HepG2 (cell line): ENCODE results near the gene RBMS2. TPM values are rescaled to one million over a fixed set of nuclear protein-coding genes. Genes with fewer than 3 reads are reported as not detected.

ENCODE experiments used
- ATAC-seq: fragments of 200-7000 bp; cut with Tn5 transposase; 3 replicates; pipeline ENCODE4 v1.9.1; 2020; ENCODE audit warnings: mild to moderate bottlenecking, moderate library complexity
- BruUV-seq: library from RNA; stranded (reverse); fragments of 400-500 nt; replicated peaks from 2 replicates; lab custom pipeline; 2021; lab: Mats Ljungman, UMichigan
- CTCF ChIA-PET: fragments of 300-600 bp; formaldehyde crosslinking; extraction: SDS; loops from one replicate; lab custom pipeline; 2021; ENCODE audit warnings: low total read pairs, inconsistent platforms, low intra/inter-chr PET ratio; lab: Yijun Ruan, JAX
- POLR2A ChIA-PET: fragments of 350-600 bp; sonication (Branson Sonifier 250); formaldehyde crosslinking; loops from one replicate; lab custom pipeline; 2020; ENCODE audit warnings: antibody characterized with exemption, inconsistent platforms; lab: Yijun Ruan, JAX
- DNase-seq: peaks from one replicate; pipeline ENCODE4 v3.0.0-alpha.2; 2015; ENCODE audit warnings: low spot score
- FAIRE-seq: peaks from 3 replicates; lab custom pipeline; 2011; peaks lifted over from hg19 to GRCh38; lab: Jason Lieb, UNC
- H2AFZ ChIP-seq: one replicate; pipeline ENCODE4 v1.6.1; 2011; ENCODE audit warnings: low read length, inconsistent platforms
- H3K27ac ChIP-seq: fragments of 300-600 bp; 3 replicates; pipeline ENCODE4 v1.8.0; 2011; ENCODE audit warnings: mixed run types, mild to moderate bottlenecking, mixed read lengths, low read length, inconsistent platforms; ENCODE audit not compliant: insufficient read depth; ENCODE audit errors: extremely low read length
- H3K27me3 ChIP-seq, 2 experiments: fragments of 200-600 bp in 1 of 2; 2 replicates in 1 of 2; 3 replicates in 1 of 2; pipeline versions ENCODE4 v1.6.0 to v1.8.0; 2011; ENCODE audit warnings: low read length in 2 of 2, mild to moderate bottlenecking in 2 of 2, moderate library complexity in 2 of 2, inconsistent platforms in 1 of 2; ENCODE audit not compliant: insufficient read depth in 2 of 2, control insufficient read depth in 1 of 2
- H3K36me3 ChIP-seq, 2 experiments: fragments of 200-600 bp in 1 of 2; replicated peaks in 1 of 2; 2 replicates in 1 of 2; 3 replicates in 1 of 2; pipeline versions ENCODE4 v1.5.1 to v1.8.0; 2011; ENCODE audit warnings: low read length in 2 of 2, inconsistent platforms in 1 of 2; ENCODE audit not compliant: insufficient read depth in 2 of 2, control insufficient read depth in 1 of 2
- H3K4me1 ChIP-seq: 2 replicates; pipeline ENCODE4 v1.5.1; 2012; ENCODE audit warnings: low read length, inconsistent platforms; ENCODE audit not compliant: insufficient read depth
- H3K4me2 ChIP-seq: 2 replicates; pipeline ENCODE4 v1.6.0; 2011; ENCODE audit warnings: low read depth, low read length, inconsistent platforms
- H3K4me3 ChIP-seq, 3 experiments: fragments of 200-600 bp in 1 of 3; sonication (generic), shearing (Covaris generic) in 1 of 3; replicated peaks in 1 of 3; 2 replicates each; pipeline ENCODE4 v1.5.1; 2011 to 2016; ENCODE audit warnings: low read length in 3 of 3, inconsistent platforms in 2 of 3, low read depth in 2 of 3, mild to moderate bottlenecking in 2 of 3, control low read depth in 1 of 3, mixed read lengths in 1 of 3; ENCODE audit not compliant: insufficient read depth in 1 of 3
- H3K79me2 ChIP-seq: one replicate; pipeline ENCODE4 v1.6.1; 2011; ENCODE audit warnings: low read length, inconsistent platforms; ENCODE audit not compliant: insufficient read depth
- H3K9ac ChIP-seq: 2 replicates; pipeline ENCODE4 v1.6.0; 2011; ENCODE audit warnings: mild to moderate bottlenecking, low read depth, low read length, inconsistent platforms; ENCODE audit not compliant: insufficient read depth
- H3K9me3 ChIP-seq: 2 replicates; pipeline ENCODE4 v1.5.1; 2012; ENCODE audit warnings: mild to moderate bottlenecking, low read length
- H4K20me1 ChIP-seq: 2 replicates; pipeline ENCODE4 v1.6.0; 2011; ENCODE audit warnings: inconsistent platforms, mild to moderate bottlenecking, low read length, moderate library complexity; ENCODE audit not compliant: insufficient read depth
- KDM5B ChIP-seq: sonication (generic); formaldehyde crosslinking; IDR thresholded peaks from 2 replicates; pipeline ENCODE4 v1.4.0; 2020; ENCODE audit warnings: missing genetic modification reagents, mild to moderate bottlenecking, borderline replicate concordance
- SP1 ChIP-seq, 2 experiments: fragments of 450-650 bp in 1 of 2; sonication (generic) in 1 of 2; formaldehyde crosslinking in 1 of 2; IDR thresholded peaks; 2 replicates each; pipeline versions ENCODE4 v1.4.0 to v1.6.1; 2016 to 2020; ENCODE audit warnings: missing genetic modification reagents in 1 of 2
- YEATS2 ChIP-seq: sonication (generic); formaldehyde crosslinking; IDR thresholded peaks from 2 replicates; pipeline ENCODE4 v1.4.0; 2020; ENCODE audit warnings: missing genetic modification reagents, borderline replicate concordance
- ZMAT3 ChIP-seq: sonication (generic); formaldehyde crosslinking; conservative IDR thresholded peaks from 2 replicates; pipeline ENCODE4 v1.7.0; 2021; ENCODE audit warnings: missing genetic modification reagents
- ZNF24 ChIP-seq: fragments of 450-650 bp; IDR thresholded peaks from 2 replicates; pipeline ENCODE4 v1.6.1; 2017; ENCODE audit warnings: antibody characterized with exemption, mild to moderate bottlenecking
- ZNF598 ChIP-seq: sonication (generic); formaldehyde crosslinking; IDR thresholded peaks from 2 replicates; pipeline ENCODE4 v1.5.1; 2020; ENCODE audit warnings: mild to moderate bottlenecking, missing genetic modification reagents, borderline replicate concordance
- WGBS: methylation state at CpG from one replicate; pipeline ENCODE4 v1.1.6; 2017; ENCODE audit warnings: low lambda C conversion rate; 5-methylcytosine and 5-hydroxymethylcytosine counted together
- in situ Hi-C: cut with HindIII; loops from 2 replicates; pipeline ENCODE4 v1.10.0; 2017; ENCODE audit warnings: low pct_unique_long_range_greater_than_20kb; ENCODE audit not compliant: extremely low pct_ligation_motif_present
- intact Hi-C: fragments of 100-400 bp; cut with micrococcal nuclease; formaldehyde crosslinking; loops from one replicate; pipeline ENCODE4 v1.10.0; 2022; ENCODE audit not compliant: unreplicated experiment
- polyA plus RNA-seq, 8 experiments: library from polyadenylated mRNA; depleted of rRNA in 3 of 8; stranded (reverse) in 7 of 8; unstranded in 1 of 8; fragments of >200 nt; fragmentation: Illumina TruSeq in 4 of 8; extraction: Trizol in 4 of 8; gene quantifications; 2 replicates each; pipeline versions ENCODE4 v1.2.1 to v1.2.3, GENCODE V29; 2011 to 2016; ENCODE audit warnings: low read depth in 4 of 8, missing spikeins in 1 of 8, mixed read lengths in 1 of 8; ENCODE audit not compliant: insufficient read depth in 1 of 8
- total RNA-seq, 5 experiments: library from RNA; depleted of rRNA; stranded (reverse); fragments of >200 nt; fragmentation: Illumina TruSeq; extraction: Trizol; gene quantifications; 2 replicates each; pipeline ENCODE4 v1.2.3, GENCODE V29; 2016; ENCODE audit warnings: low read depth in 1 of 5
- TF ChIP-seq, protein P1 (sequence below): sonication (generic); formaldehyde crosslinking; IDR thresholded peaks from 2 replicates; pipeline ENCODE4 v1.5.0; 2020; ENCODE audit warnings: mild to moderate bottlenecking, missing genetic modification reagents
- TF ChIP-seq, protein P2 (sequence below), 2 experiments: sonication (generic) in 1 of 2; formaldehyde crosslinking in 1 of 2; IDR thresholded peaks; 2 replicates each; pipeline versions ENCODE4 v1.4.0 to v1.6.1; 2016 to 2020; ENCODE audit warnings: borderline replicate concordance in 1 of 2, low read depth in 1 of 2, mild to moderate bottlenecking in 1 of 2, missing genetic modification reagents in 1 of 2
- TF ChIP-seq, protein P3 (sequence below): IDR thresholded peaks from 2 replicates; pipeline ENCODE4 v1.6.1; 2012; ENCODE audit warnings: low read length, improper control_type of control experiment
- TF ChIP-seq, protein P4 (sequence below): sonication (generic); formaldehyde crosslinking; IDR thresholded peaks from 2 replicates; pipeline ENCODE4 v1.8.0; 2023; ENCODE audit warnings: mild to moderate bottlenecking, missing genetic modification reagents

Gene RBMS2
- total and polyA plus RNA-seq, 2 of the 13 experiments (the other 11 are each of a cell fraction or from before 2014, with no cell fraction given), result 0.53 to 7.4 TPM

DNA sequence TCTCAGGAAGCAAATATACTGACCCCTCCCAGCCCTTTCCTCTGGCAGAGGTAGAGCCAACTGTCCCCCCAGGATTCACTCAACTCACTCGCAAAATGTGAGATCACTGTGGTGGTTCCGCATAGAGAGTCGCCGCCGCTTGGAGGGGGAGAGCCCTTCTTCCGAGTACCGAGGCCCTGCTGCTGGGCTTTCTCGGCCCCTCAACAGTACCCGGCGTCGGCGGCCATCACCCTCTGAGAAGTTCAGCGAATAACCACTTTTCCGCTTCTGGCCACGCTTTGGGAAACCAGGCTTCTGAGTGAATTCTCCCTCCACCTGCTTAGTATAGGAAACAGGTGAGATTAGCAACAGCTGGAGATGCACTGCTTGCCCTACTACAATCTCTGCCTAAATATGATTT is 77.4 kb downstream of the RBMS2 start:
- BruUV-seq, result no TSS peak
- Histone ChIP-seq H3K4me3 (no peak overlapping the region), H3K9ac (no peak overlapping the region), H3K4me2 (no peak overlapping the region), H3K27ac (no peak overlapping the region), H3K79me2 (no peaks in the 10 kb centered on the region), H2AFZ (no peak overlapping the region), H3K27me3 (no peaks in the 10 kb centered on the region), H4K20me1 (no peaks in the 10 kb centered on the region), H3K9me3 (no peaks in the 10 kb centered on the region), H3K4me1 (no peaks in the 10 kb centered on the region), H3K36me3 (peaks cover 37 to 67% of the 10 kb centered on the region in 2 experiments)
- ChIA-PET POLR2A (no interaction called here), CTCF (no interaction called here)
- intact Hi-C loops, result no loop called here
- in situ Hi-C loops, result no loop called here
- no peak for FAIRE-seq
- WGBS, result 99% methylated on average over 15 of the region's 15 CpGs
- no peak for ATAC-seq
- no peak for DNase-seq
- TF ChIP-seq, protein P1, sequence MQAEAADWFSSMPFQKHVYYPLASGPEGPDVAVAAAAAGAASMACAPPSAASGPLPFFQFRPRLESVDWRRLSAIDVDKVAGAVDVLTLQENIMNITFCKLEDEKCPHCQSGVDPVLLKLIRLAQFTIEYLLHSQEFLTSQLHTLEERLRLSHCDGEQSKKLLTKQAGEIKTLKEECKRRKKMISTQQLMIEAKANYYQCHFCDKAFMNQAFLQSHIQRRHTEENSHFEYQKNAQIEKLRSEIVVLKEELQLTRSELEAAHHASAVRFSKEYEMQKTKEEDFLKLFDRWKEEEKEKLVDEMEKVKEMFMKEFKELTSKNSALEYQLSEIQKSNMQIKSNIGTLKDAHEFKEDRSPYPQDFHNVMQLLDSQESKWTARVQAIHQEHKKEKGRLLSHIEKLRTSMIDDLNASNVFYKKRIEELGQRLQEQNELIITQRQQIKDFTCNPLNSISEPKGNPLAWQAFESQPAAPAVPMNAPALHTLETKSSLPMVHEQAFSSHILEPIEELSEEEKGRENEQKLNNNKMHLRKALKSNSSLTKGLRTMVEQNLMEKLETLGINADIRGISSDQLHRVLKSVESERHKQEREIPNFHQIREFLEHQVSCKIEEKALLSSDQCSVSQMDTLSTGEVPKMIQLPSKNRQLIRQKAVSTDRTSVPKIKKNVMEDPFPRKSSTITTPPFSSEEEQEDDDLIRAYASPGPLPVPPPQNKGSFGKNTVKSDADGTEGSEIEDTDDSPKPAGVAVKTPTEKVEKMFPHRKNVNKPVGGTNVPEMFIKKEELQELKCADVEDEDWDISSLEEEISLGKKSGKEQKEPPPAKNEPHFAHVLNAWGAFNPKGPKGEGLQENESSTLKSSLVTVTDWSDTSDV, result no peak
- TF ChIP-seq ZNF24 (no peak), SP1 (IDR thresholded peaks at IDR 0.05) (no peak), SP1 (CRISPR knock-in tag; IDR thresholded peaks at IDR 0.05) (no peak), YEATS2 (CRISPR knock-in tag) (no peak), ZMAT3 (CRISPR knock-in tag) (no peak), ZNF598 (no peak), KDM5B (CRISPR knock-in tag) (no peak)
- TF ChIP-seq, protein P2, sequence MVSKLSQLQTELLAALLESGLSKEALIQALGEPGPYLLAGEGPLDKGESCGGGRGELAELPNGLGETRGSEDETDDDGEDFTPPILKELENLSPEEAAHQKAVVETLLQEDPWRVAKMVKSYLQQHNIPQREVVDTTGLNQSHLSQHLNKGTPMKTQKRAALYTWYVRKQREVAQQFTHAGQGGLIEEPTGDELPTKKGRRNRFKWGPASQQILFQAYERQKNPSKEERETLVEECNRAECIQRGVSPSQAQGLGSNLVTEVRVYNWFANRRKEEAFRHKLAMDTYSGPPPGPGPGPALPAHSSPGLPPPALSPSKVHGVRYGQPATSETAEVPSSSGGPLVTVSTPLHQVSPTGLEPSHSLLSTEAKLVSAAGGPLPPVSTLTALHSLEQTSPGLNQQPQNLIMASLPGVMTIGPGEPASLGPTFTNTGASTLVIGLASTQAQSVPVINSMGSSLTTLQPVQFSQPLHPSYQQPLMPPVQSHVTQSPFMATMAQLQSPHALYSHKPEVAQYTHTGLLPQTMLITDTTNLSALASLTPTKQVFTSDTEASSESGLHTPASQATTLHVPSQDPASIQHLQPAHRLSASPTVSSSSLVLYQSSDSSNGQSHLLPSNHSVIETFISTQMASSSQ (IDR thresholded peaks at IDR 0.05; ENCODE audit: low read depth), result no peak
- TF ChIP-seq, protein P2 (CRISPR knock-in tag; IDR thresholded peaks at IDR 0.05; ENCODE audit: borderline replicate concordance), result no peak
- TF ChIP-seq, protein P3, sequence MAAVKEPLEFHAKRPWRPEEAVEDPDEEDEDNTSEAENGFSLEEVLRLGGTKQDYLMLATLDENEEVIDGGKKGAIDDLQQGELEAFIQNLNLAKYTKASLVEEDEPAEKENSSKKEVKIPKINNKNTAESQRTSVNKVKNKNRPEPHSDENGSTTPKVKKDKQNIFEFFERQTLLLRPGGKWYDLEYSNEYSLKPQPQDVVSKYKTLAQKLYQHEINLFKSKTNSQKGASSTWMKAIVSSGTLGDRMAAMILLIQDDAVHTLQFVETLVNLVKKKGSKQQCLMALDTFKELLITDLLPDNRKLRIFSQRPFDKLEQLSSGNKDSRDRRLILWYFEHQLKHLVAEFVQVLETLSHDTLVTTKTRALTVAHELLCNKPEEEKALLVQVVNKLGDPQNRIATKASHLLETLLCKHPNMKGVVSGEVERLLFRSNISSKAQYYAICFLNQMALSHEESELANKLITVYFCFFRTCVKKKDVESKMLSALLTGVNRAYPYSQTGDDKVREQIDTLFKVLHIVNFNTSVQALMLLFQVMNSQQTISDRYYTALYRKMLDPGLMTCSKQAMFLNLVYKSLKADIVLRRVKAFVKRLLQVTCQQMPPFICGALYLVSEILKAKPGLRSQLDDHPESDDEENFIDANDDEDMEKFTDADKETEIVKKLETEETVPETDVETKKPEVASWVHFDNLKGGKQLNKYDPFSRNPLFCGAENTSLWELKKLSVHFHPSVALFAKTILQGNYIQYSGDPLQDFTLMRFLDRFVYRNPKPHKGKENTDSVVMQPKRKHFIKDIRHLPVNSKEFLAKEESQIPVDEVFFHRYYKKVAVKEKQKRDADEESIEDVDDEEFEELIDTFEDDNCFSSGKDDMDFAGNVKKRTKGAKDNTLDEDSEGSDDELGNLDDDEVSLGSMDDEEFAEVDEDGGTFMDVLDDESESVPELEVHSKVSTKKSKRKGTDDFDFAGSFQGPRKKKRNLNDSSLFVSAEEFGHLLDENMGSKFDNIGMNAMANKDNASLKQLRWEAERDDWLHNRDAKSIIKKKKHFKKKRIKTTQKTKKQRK, result no peak
- TF ChIP-seq, protein P4, sequence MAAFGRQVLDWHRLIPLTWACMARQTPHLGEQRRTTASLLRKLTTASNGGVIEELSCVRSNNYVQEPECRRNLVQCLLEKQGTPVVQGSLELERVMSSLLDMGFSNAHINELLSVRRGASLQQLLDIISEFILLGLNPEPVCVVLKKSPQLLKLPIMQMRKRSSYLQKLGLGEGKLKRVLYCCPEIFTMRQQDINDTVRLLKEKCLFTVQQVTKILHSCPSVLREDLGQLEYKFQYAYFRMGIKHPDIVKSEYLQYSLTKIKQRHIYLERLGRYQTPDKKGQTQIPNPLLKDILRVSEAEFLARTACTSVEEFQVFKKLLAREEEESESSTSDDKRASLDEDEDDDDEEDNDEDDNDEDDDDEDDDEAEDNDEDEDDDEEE, result no peak
